NCI-H128 (cell line): ENCODE data around the gene RESF1.

Experiments used
- DNase-seq: peaks from one replicate; lab custom pipeline; 2025; ENCODE audit not compliant: unreplicated experiment; lab: John Stamatoyannopoulos, UW

The RESF1 gene

GRCh38 chr12:31959701-31960391, 631 bp downstream of the RESF1 start:
- DNase-seq = peak; percentile 37

- no peak for DNase-seq
These were observed 1.9 kb downstream of the RESF1 start for GRCh38 chr12:31961137-31961536.

GRCh38 chr12:31962076-31962475, 2.9 kb downstream of the RESF1 start:
- no peak for DNase-seq

- DNase-seq = no peak
These were observed 5.1 kb downstream of the RESF1 start for GRCh38 chr12:31964280-31964679.

- no peak for DNase-seq
These were observed 5.9 kb downstream of the RESF1 start for GRCh38 chr12:31965090-31965489.

- no peak for DNase-seq
These were observed 7.5 kb downstream of the RESF1 start for GRCh38 chr12:31966558-31967205.

- DNase-seq = no peak
These were observed 8.3 kb downstream of the RESF1 start for GRCh38 chr12:31967539-31967938.

GRCh38 chr12:31970199-31970598, 11.0 kb downstream of the RESF1 start:
- no peak for DNase-seq

- no peak for DNase-seq
These were observed 14.6 kb downstream of the RESF1 start for GRCh38 chr12:31973818-31974217.

- no peak for DNase-seq
These were observed 15.5 kb downstream of the RESF1 start for GRCh38 chr12:31974673-31975072.

GRCh38 chr12:31984806-31985591, 25.8 kb downstream of the RESF1 start:
- no peak for DNase-seq

GRCh38 chr12:31985832-31986231, 26.6 kb downstream of the RESF1 start:
- DNase-seq = no peak

GRCh38 chr12:31989571-31990362, 30.6 kb downstream of the RESF1 start:
- DNase-seq = no peak

- no peak for DNase-seq
These were observed 31.9 kb downstream of the RESF1 start for GRCh38 chr12:31991146-31991545.

GRCh38 chr12:31991815-31992214, 32.6 kb downstream of the RESF1 start:
- no peak for DNase-seq

- DNase-seq = no peak
These were observed 40.5 kb downstream of the RESF1 start for GRCh38 chr12:31999692-32000091.

- DNase-seq = no peak
These were observed 41.3 kb downstream of the RESF1 start for GRCh38 chr12:32000373-32001005.

GRCh38 chr12:32002848-32003493, 43.8 kb downstream of the RESF1 start:
- no peak for DNase-seq

GRCh38 chr12:32003654-32004053, 44.4 kb downstream of the RESF1 start:
- no peak for DNase-seq

- no peak for DNase-seq
These were observed 46.4 kb downstream of the RESF1 start for GRCh38 chr12:32005496-32006125.
